A549 (cell line): Measurements from ENCODE around the gene SOX6. TPM values are rescaled to one million over a fixed set of nuclear protein-coding genes. Genes with fewer than 3 reads are reported as not detected.

Experiments
- ATAC-seq, 2 experiments: fragments of 200-7000 bp in 1 of 2; fragments of >200 bp in 1 of 2; cut with Nextera tagmentation in 1 of 2; cut with Tn5 transposase in 1 of 2; 3 replicates each; pipeline versions ENCODE4 v1.8.0 to v1.9.1; 2018 to 2020; ENCODE audit warnings: mild to moderate bottlenecking in 1 of 2, moderate library complexity in 1 of 2
- CTCF ChIA-PET: fragments of 300-600 bp; sonication (Branson Sonifier 250); formaldehyde crosslinking; extraction: SDS; loops from one replicate; lab custom pipeline; 2021; ENCODE audit warnings: antibody characterized with exemption, inconsistent platforms; lab: Yijun Ruan, JAX
- POLR2A ChIA-PET: fragments of 350-600 bp; formaldehyde crosslinking; extraction: SDS; loops from one replicate; lab custom pipeline; 2021; ENCODE audit warnings: antibody characterized with exemption, inconsistent platforms; lab: Yijun Ruan, JAX
- DNase-seq, 2 experiments: peaks; one replicate each; pipeline versions ENCODE4 v3.0.0 to v3.0.0-alpha.2; 2011 to 2016; ENCODE audit warnings: low read depth in 1 of 2, low spot score in 1 of 2
- FAIRE-seq: peaks from 2 replicates; lab custom pipeline; 2011; peaks lifted over from hg19 to GRCh38; lab: Jason Lieb, UNC
- H3K27ac ChIP-seq, 2 experiments: fragments of >200 bp; sonication (Bioruptor Twin); formaldehyde crosslinking; 3 replicates each; pipeline ENCODE4 v1.5.1; 2016 to 2017
- H3K4me1 ChIP-seq: fragments of >200 bp; sonication (Bioruptor Twin); formaldehyde crosslinking; 3 replicates; pipeline ENCODE4 v1.6.1; 2016
- H3K4me2 ChIP-seq: fragments of >200 bp; sonication (Bioruptor Twin); formaldehyde crosslinking; 3 replicates; pipeline ENCODE4 v1.6.1; 2016
- H3K4me3 ChIP-seq: fragments of >200 bp; sonication (Bioruptor Twin); formaldehyde crosslinking; 3 replicates; pipeline ENCODE4 v1.5.1; 2016
- H3K9me3 ChIP-seq: fragments of >200 bp; sonication (Bioruptor Twin); formaldehyde crosslinking; 3 replicates; pipeline ENCODE4 v1.6.1; 2016
- BHLHE40 ChIP-seq: IDR thresholded peaks from 2 replicates; pipeline ENCODE4 v1.6.1; 2012; ENCODE audit warnings: low read depth, low read length, inconsistent platforms
- CEBPB ChIP-seq, 2 experiments: fragments of >200 bp in 1 of 2; sonication (Bioruptor Twin) in 1 of 2; formaldehyde crosslinking in 1 of 2; IDR thresholded peaks; 2 replicates each; pipeline ENCODE4 v1.6.1; 2012 to 2016
- CTCF ChIP-seq: fragments of >200 bp; sonication (Bioruptor Twin); formaldehyde crosslinking; IDR thresholded peaks from 3 replicates; pipeline ENCODE4 v1.5.1; 2016
- EHF ChIP-seq: fragments of 250-450 bp; sonication (Bioruptor Pico); IDR thresholded peaks from 2 replicates; pipeline ENCODE4 v1.5.0; 2020; ENCODE audit warnings: mild to moderate bottlenecking
- EP300 ChIP-seq, 2 experiments: fragments of >200 bp; sonication (Bioruptor Twin); formaldehyde crosslinking; IDR thresholded peaks; 2 replicates in 1 of 2; 3 replicates in 1 of 2; pipeline ENCODE4 v1.6.1; 2016 to 2017
- FOSB ChIP-seq: fragments of 250-450 bp; sonication (Bioruptor Pico); IDR thresholded peaks from 2 replicates; pipeline ENCODE4 v1.5.0; 2020; ENCODE audit warnings: mild to moderate bottlenecking, moderate library complexity
- HDAC2 ChIP-seq: fragments of 200-600 bp; sonication (generic); IDR thresholded peaks from 2 replicates; pipeline ENCODE4 v1.6.1; 2016
- HOXB13 ChIP-seq: fragments of 250-450 bp; sonication (Bioruptor Pico); IDR thresholded peaks from 2 replicates; pipeline ENCODE4 v1.5.0; 2020; ENCODE audit warnings: low read depth, mild to moderate bottlenecking, moderate library complexity
- HOXB5 ChIP-seq: fragments of 250-450 bp; sonication (Bioruptor Pico); IDR thresholded peaks from 2 replicates; pipeline ENCODE4 v1.5.0; 2020; ENCODE audit warnings: mild to moderate bottlenecking, moderate library complexity
- KDM1A ChIP-seq: fragments of 200-600 bp; sonication (generic); IDR thresholded peaks from 2 replicates; pipeline ENCODE4 v1.6.1; 2016; ENCODE audit warnings: low read depth, mild to moderate bottlenecking
- KDM5A ChIP-seq: fragments of 200-600 bp; sonication (generic); IDR thresholded peaks from 2 replicates; pipeline ENCODE4 v1.6.1; 2016; ENCODE audit warnings: antibody characterized with exemption, mild to moderate bottlenecking
- MAFK ChIP-seq: fragments of 450-650 bp; IDR thresholded peaks from 2 replicates; pipeline ENCODE4 v1.6.1; 2014; ENCODE audit not compliant: partially characterized antibody
- MYC ChIP-seq: IDR thresholded peaks from 2 replicates; pipeline ENCODE4 v1.6.1; 2012; ENCODE audit warnings: mild to moderate bottlenecking, inconsistent platforms, low read length, improper control_type of control experiment, borderline replicate concordance
- NFE2L2 ChIP-seq: fragments of 150-350 bp; conservative IDR thresholded peaks from 2 replicates; pipeline ENCODE4 v1.6.1; 2014; ENCODE audit warnings: low read length
- NR3C1 ChIP-seq: fragments of >200 bp; sonication (Bioruptor Twin); formaldehyde crosslinking; IDR thresholded peaks from 3 replicates; pipeline ENCODE4 v1.6.1; 2017
- POLR2A ChIP-seq: IDR thresholded peaks from 2 replicates; pipeline ENCODE4 v1.6.1; 2012; ENCODE audit warnings: mild to moderate bottlenecking, low read length
- POLR2AphosphoS2 ChIP-seq: conservative IDR thresholded peaks from 2 replicates; pipeline ENCODE4 v1.6.1; 2012; ENCODE audit warnings: low read length, improper control_type of control experiment, inconsistent platforms
- RAD21 ChIP-seq, 2 experiments: fragments of >200 bp in 1 of 2; sonication (Bioruptor Twin) in 1 of 2; formaldehyde crosslinking in 1 of 2; IDR thresholded peaks in 1 of 2; conservative IDR thresholded peaks in 1 of 2; 2 replicates in 1 of 2; 3 replicates in 1 of 2; pipeline ENCODE4 v1.6.1; 2012 to 2018; ENCODE audit warnings: inconsistent platforms in 1 of 2
- RARB ChIP-seq: fragments of 250-450 bp; sonication (Bioruptor Pico); IDR thresholded peaks from 2 replicates; pipeline ENCODE4 v1.8.0; 2021; ENCODE audit warnings: mild to moderate bottlenecking, moderate library complexity
- REST ChIP-seq: fragments of 200-600 bp; sonication (generic); IDR thresholded peaks from 2 replicates; pipeline ENCODE4 v1.6.1; 2016; ENCODE audit warnings: antibody characterized with exemption, mild to moderate bottlenecking, moderate library complexity
- RFX5 ChIP-seq: fragments of 450-650 bp; IDR thresholded peaks from 2 replicates; pipeline ENCODE4 v1.7.1; 2014; ENCODE audit warnings: antibody characterized with exemption, mild to moderate bottlenecking, moderate library complexity
- RNF2 ChIP-seq: fragments of 200-600 bp; sonication (generic); IDR thresholded peaks from 2 replicates; pipeline ENCODE4 v1.6.1; 2016; ENCODE audit warnings: low read depth, mild to moderate bottlenecking, antibody characterized with exemption, moderate library complexity, borderline replicate concordance
- SREBF2 ChIP-seq: fragments of 450-650 bp; IDR thresholded peaks from 2 replicates; pipeline ENCODE4 v1.6.1; 2014; ENCODE audit warnings: mild to moderate bottlenecking, moderate library complexity
- TFCP2L1 ChIP-seq: fragments of 250-450 bp; sonication (Bioruptor Pico); IDR thresholded peaks from 2 replicates; pipeline ENCODE4 v1.5.0; 2021; ENCODE audit warnings: mild to moderate bottlenecking
- ZSCAN20 ChIP-seq: fragments of 250-450 bp; sonication (Bioruptor Pico); IDR thresholded peaks from 2 replicates; pipeline ENCODE4 v1.8.0; 2022; ENCODE audit warnings: mild to moderate bottlenecking, moderate library complexity
- WGBS: methylation state at CpG from one replicate; pipeline ENCODE4 v1.1.6; 2017; ENCODE audit errors: missing lambda C conversion rate; 5-methylcytosine and 5-hydroxymethylcytosine counted together
- polyA plus RNA-seq, 4 experiments: library from polyadenylated mRNA; depleted of rRNA in 3 of 4; stranded (reverse); fragments of >200 nt; fragmentation: RNase III in 1 of 4; extraction: RNeasy Plus Mini Kit Qiagen cat#74134 plus additional on column Dnase treatment in 1 of 4; gene quantifications; 2 replicates in 3 of 4; 3 replicates in 1 of 4; pipeline ENCODE4 v1.2.3, GENCODE V29; 2011 to 2017
- TF ChIP-seq, protein P1 (sequence below): fragments of >200 bp; sonication (Bioruptor Twin); formaldehyde crosslinking; IDR thresholded peaks from 3 replicates; pipeline ENCODE4 v1.6.1; 2016

SOX6 gene
- polyA plus RNA-seq, 2 of the 4 experiments (the other 2 are of a cell fraction), result 0.18 TPM; not detected in 1

DNA sequence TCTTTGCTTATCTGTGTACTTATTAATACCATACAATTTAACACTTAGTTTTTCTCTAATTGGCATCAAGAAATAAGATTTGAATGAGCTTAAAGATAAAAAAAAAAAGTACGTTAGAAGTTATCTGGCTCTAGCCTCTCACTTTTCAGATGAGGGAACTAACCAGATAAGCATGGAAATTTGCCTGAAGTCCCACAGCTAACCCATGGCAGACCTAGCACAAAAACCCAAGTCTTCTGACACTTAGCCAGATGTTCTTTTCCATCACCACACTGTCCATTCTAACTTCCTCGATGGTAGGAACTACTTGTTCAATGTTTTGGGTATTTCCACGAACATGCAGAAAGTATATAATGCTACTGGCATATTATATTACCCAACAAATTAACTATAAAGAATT, 7.4 kb upstream of the SOX6 start (continued):
- TF ChIP-seq REST (no peak), POLR2A (no peak), MYC (no peak), KDM5A (no peak), RNF2 (no peak), HOXB13 (CRISPR knock-in tag) (no peak), RFX5 (no peak), SREBF2 (no peak), KDM1A (no peak), RARB (CRISPR knock-in tag) (no peak)

- FAIRE-seq, result no peak
- H3K27ac ChIP-seq, result no peak overlapping the region
- H3K4me1 ChIP-seq, result no peaks in the 10 kb centered on the region
- H3K9me3 ChIP-seq, result no peaks in the 10 kb centered on the region
- no peak overlapping the region for H3K4me2 ChIP-seq
- TF ChIP-seq KDM1A, result no peak
- TF ChIP-seq RAD21 (conservative IDR thresholded peaks at IDR 0.05 in 1 of 2, IDR thresholded peaks at IDR 0.05 in 1 of 2), result no peak
- no peak for TF ChIP-seq POLR2AphosphoS2
- no peak for TF ChIP-seq MYC
- no peak for TF ChIP-seq TFCP2L1 (CRISPR knock-in tag)
- TF ChIP-seq ZSCAN20 (CRISPR knock-in tag), result no peak
- TF ChIP-seq FOSB (CRISPR knock-in tag), result no peak
- TF ChIP-seq NR3C1, result no peak
- TF ChIP-seq CTCF, result no peak
- no peak for TF ChIP-seq BHLHE40
- no peak for TF ChIP-seq CEBPB (IDR thresholded peaks at IDR 0.05)
- TF ChIP-seq HOXB5, result no peak
- TF ChIP-seq, protein P1, sequence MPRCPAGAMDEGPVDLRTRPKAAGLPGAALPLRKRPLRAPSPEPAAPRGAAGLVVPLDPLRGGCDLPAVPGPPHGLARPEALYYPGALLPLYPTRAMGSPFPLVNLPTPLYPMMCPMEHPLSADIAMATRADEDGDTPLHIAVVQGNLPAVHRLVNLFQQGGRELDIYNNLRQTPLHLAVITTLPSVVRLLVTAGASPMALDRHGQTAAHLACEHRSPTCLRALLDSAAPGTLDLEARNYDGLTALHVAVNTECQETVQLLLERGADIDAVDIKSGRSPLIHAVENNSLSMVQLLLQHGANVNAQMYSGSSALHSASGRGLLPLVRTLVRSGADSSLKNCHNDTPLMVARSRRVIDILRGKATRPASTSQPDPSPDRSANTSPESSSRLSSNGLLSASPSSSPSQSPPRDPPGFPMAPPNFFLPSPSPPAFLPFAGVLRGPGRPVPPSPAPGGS, result no peak
- TF ChIP-seq MAFK, result no peak
- no peak for TF ChIP-seq EP300 (IDR thresholded peaks at IDR 0.05)
- no peak for TF ChIP-seq NFE2L2
- TF ChIP-seq HDAC2, result no peak
- no peak for TF ChIP-seq EHF (CRISPR knock-in tag)
- ChIA-PET POLR2A (no interaction called here), CTCF (interaction anchor here (0.9 kb wide), 1 partner anchor 17 kb away, joined by 3 read pairs; no protein-coding TSS in a partner anchor)
- no peak overlapping the region for H3K4me3 ChIP-seq
- ATAC-seq, result no peak
- no peak for DNase-seq
- 21% methylated on average over 1 of the region's 1 CpG for WGBS
Observed at GRCh38 chr11:16361108-16361865, 4.9 kb upstream of the SOX6 start.
